Sigmoid colon (tissue), 7 donors: ENCODE results near the gene TAT. TPM values are rescaled to one million over a fixed set of nuclear protein-coding genes. Genes with fewer than 3 reads are reported as not detected.

ENCODE experiments used
- DNase-seq: peaks from one replicate; pipeline ENCODE4 v3.0.0-alpha.2; 2019
- H3K27ac ChIP-seq, 4 donors: fragments of 200-600 bp; sonication (generic); one replicate each; pipeline ENCODE4 v1.5.1; 2016 to 2019; ENCODE audit warnings: mild to moderate bottlenecking in 1 of 4
- H3K27me3 ChIP-seq, 3 donors: fragments of 200-600 bp; sonication (generic); one replicate each; pipeline ENCODE4 v1.5.1; 2019; ENCODE audit warnings: mild to moderate bottlenecking in 1 of 3
- H3K36me3 ChIP-seq, 4 donors: fragments of 200-600 bp; sonication (generic); one replicate each; pipeline ENCODE4 v1.5.1; 2016 to 2019
- H3K4me1 ChIP-seq, 4 donors: fragments of 200-600 bp; sonication (generic); one replicate each; pipeline ENCODE4 v1.5.1; 2017 to 2019
- H3K4me3 ChIP-seq, 4 donors: fragments of 200-600 bp; sonication (generic); one replicate each; pipeline ENCODE4 v1.5.1; 2017 to 2019; ENCODE audit warnings: mild to moderate bottlenecking in 2 of 4, moderate library complexity in 1 of 4
- H3K9me3 ChIP-seq, 4 donors: fragments of 200-600 bp in 3 of 4; sonication (generic) in 3 of 4; one replicate each; pipeline versions ENCODE4 v1.5.1 to v1.6.1; 2013 to 2019
- CTCF ChIP-seq, 4 experiments: fragments of 450-650 bp in 3 of 4; fragments of 200-600 bp in 1 of 4; IDR thresholded peaks; one replicate each; pipeline ENCODE4 v1.5.1; 2016 to 2019; ENCODE audit warnings: antibody characterized with exemption in 4 of 4, mild to moderate bottlenecking in 3 of 4, moderate library complexity in 2 of 4
- EP300 ChIP-seq, 4 donors: sonication (generic); formaldehyde crosslinking; IDR thresholded peaks; one replicate each; pipeline ENCODE4 v1.6.1; 2017; ENCODE audit warnings: antibody characterized with exemption in 4 of 4
- POLR2A ChIP-seq, 2 donors: fragments of 450-650 bp; IDR thresholded peaks; one replicate each; pipeline ENCODE4 v1.6.1; 2016; ENCODE audit warnings: antibody characterized with exemption in 2 of 2, mild to moderate bottlenecking in 2 of 2, moderate library complexity in 2 of 2
- POLR2AphosphoS5 ChIP-seq, 4 donors: sonication (generic); formaldehyde crosslinking; IDR thresholded peaks; one replicate each; pipeline ENCODE4 v1.6.1; 2017; ENCODE audit warnings: antibody characterized with exemption in 4 of 4
- WGBS, 2 donors: extraction: QIAGEN DNeasy Blood & Tissue Kit; methylation state at CpG; one replicate each; pipeline ENCODE4 v1.1.7; 2013; 5-methylcytosine and 5-hydroxymethylcytosine counted together
- intact Hi-C: fragments of 100-400 bp; cut with DNase I; formaldehyde crosslinking; loops from one replicate; pipeline ENCODE4 v1.15.1; 2023
- polyA plus RNA-seq, 3 donors: library from polyadenylated mRNA; stranded (reverse); fragments of 200-250 nt; gene quantifications; one replicate each; pipeline ENCODE4 v1.2.3, GENCODE V29; 2013
- small RNA-seq, 3 donors: library from RNA; depleted of rRNA; stranded (forward); fragments of <200 nt; gene quantifications; one replicate each; pipeline ENCODE3, GENCODE V24; 2016
- total RNA-seq, 4 donors: library from RNA; depleted of rRNA; stranded (reverse); fragments of >200 nt; gene quantifications; one replicate each; pipeline ENCODE4 v1.1.0, GENCODE V29; 2016
- donor health status: healthy with polysubstance abuse.
- donor health status: Bipolar disorder and iron deficiency.
- donor health status: healthy.

The TAT gene
- total and polyA plus RNA-seq, 7 donors: 0.22 to 3.2 (median 1.2) TPM; not detected in 4

- peaks cover 0 to 7% (median 0%) of the 10 kb centered on the region in 4 donors for H3K4me1 ChIP-seq
- no peaks in the 10 kb centered on the region for H3K9me3 ChIP-seq
- H3K27ac ChIP-seq: no peak overlapping the region
- H3K36me3 ChIP-seq: no peaks in the 10 kb centered on the region
- TF ChIP-seq EP300 (IDR thresholded peaks at IDR 0.05) (no peak), POLR2AphosphoS5 (IDR thresholded peaks at IDR 0.05) (no peak), POLR2A (IDR thresholded peaks at IDR 0.05) (no peak), CTCF (IDR thresholded peaks at IDR 0.05) (no peak)
- intact Hi-C loops: no loop called here
- no peak for DNase-seq
- no peak overlapping the region for H3K4me3 ChIP-seq
- WGBS, 2 donors: 93 to 95% methylated on average over 1 of the region's 1 CpG
- no peaks in the 10 kb centered on the region for H3K27me3 ChIP-seq
Observed at GRCh38 chr16:71528257-71528656, 48.6 kb downstream of the TAT start.

GRCh38 chr16:71526111-71526631 lies 50.7 kb downstream of the TAT start, which contains the start of gene CHST4:
Gene CHST4, plus strand, starts transcription at chr16:71526426. Its CDS starts 10,252 bp downstream, at chr16:71536678.
- WGBS, 2 donors: 32 to 76% methylated on average over 9 of the region's 9 CpGs
- TF ChIP-seq POLR2AphosphoS5 (IDR thresholded peaks at IDR 0.05) (no peak), EP300 (IDR thresholded peaks at IDR 0.05) (no peak)
- intact Hi-C loops: no loop called here
- Histone ChIP-seq H3K27me3 (no peaks in the 10 kb centered on the region), H3K9me3 (no peaks in the 10 kb centered on the region), H3K27ac (peak within 1 kb of the TSS in 1 of 4 donors; percentile 40), H3K4me3 (no peak within 1 kb of the TSS), H3K4me1 (peaks cover 0 to 7% (median 0%) of the 10 kb centered on the region in 4 donors), H3K36me3 (no peaks in the 10 kb centered on the region)
- DNase-seq: no peak

DNA sequence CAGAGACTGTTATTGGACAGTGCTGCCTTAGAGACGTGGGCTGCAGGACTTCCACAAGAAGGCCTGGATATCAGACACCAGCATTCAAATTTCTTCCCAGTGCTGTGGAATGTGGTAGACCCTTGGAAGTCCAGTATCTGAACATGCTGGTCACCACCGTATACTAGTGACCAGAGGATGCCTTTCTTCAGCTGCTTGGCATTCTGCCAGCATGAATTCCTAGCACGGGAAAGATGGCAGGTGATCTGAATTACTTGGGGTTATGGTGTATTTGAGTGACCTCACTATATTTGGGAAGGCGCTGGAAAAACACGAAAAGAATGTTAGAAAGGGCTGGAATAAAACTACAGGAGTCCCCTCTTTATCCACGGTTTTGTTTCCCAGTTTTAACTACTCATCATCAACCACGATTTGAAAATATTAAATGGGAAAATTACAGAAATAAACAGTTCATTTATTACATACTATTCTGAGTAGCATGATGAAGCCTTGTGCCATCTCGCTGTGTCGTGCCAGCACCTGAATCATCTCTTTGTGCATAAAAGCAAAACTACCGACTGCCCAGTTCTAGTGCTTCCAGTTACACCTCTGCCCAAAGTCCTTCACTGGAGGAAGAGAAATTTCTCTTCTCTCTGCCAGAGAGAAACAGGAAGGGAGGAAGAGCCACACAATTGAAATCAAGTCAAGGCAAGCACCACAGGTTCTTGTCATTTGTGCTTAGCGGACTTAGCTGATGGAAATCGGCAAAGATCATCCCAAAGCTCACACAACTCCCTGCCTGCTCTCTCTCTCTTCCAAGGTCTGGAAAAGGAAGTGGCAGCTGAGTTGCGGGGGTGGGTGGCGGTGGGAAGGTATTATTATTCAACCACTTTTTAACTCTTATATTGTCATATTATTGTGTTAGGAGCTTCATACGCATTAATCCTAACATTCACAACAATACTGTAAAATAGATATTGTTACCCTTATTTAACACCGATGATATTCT lies 52.0 kb downstream of the TAT start:
- intact Hi-C loops: no loop called here
- Histone ChIP-seq H3K36me3 (no peaks in the 10 kb centered on the region), H3K9me3 (no peaks in the 10 kb centered on the region), H3K4me1 (peaks cover 0 to 7% (median 0%) of the 10 kb centered on the region in 4 donors), H3K27ac (peak overlapping the region in 1 of 4 donors; percentile 32), H3K27me3 (no peaks in the 10 kb centered on the region), H3K4me3 (no peak overlapping the region)
- TF ChIP-seq EP300 (IDR thresholded peaks at IDR 0.05) (no peak), CTCF (IDR thresholded peaks at IDR 0.05) (no peak), POLR2AphosphoS5 (IDR thresholded peaks at IDR 0.05) (no peak), POLR2A (IDR thresholded peaks at IDR 0.05) (no peak)
- 70 to 81% methylated on average over 16 of the region's 16 CpGs for WGBS, 2 donors
- no peak for DNase-seq

DNA sequence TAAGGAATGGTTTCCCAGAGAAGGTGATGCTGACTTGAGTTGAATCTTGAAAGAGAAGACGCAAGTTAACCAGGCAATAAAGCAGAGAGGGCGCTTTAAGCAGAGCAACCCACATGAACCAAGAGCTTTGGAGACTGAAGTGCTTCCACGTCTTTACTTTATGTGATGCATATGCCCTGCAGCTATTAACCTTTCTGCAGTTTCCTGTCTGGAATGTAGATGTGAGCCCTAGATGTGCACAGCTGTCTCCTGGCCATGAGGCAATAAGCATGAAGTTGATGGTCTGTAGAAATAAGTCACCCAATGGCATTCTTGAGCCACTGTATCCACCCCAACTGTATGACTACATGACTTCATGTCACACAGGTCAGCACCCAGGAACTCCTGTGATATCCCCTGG lies 56.3 kb downstream of the TAT start:
- Histone ChIP-seq H3K36me3 (no peaks in the 10 kb centered on the region), H3K9me3 (no peaks in the 10 kb centered on the region), H3K27ac (no peak overlapping the region), H3K4me1 (no peaks in the 10 kb centered on the region), H3K27me3 (no peaks in the 10 kb centered on the region), H3K4me3 (no peak overlapping the region)
- no peak for DNase-seq
- 81 to 82% methylated on average over 3 of the region's 3 CpGs for WGBS, 2 donors
- TF ChIP-seq POLR2A (IDR thresholded peaks at IDR 0.05) (no peak), POLR2AphosphoS5 (IDR thresholded peaks at IDR 0.05) (no peak), EP300 (IDR thresholded peaks at IDR 0.05) (no peak), CTCF (IDR thresholded peaks at IDR 0.05) (no peak)
- intact Hi-C loops: no loop called here

Small RNAs within 50 kb of the gene (small RNA-seq; reads per million reads assigned to genes)
- gene RNU6-1061P: 0 reads per million in 3 donors

Other genes starting within 250 kb of the TAT start
- 1 to 10 TPM; 3.3 to 8.2 (median 5.2) TPM for gene CALB2, start 218.4 kb downstream of the TAT start, total RNA-seq
- gene CALB2, start 218.4 kb downstream of the TAT start, polyA plus RNA-seq: 1 to 10 TPM in 2 of 3 donors, not detected in 1; 1.2 to 5.2 TPM
- not detected for gene TLE7, start 135.0 kb downstream of the TAT start, total RNA-seq
- not detected for gene TLE7, start 135.0 kb downstream of the TAT start, polyA plus RNA-seq
- gene ZNF23, start 114.8 kb downstream of the TAT start, total RNA-seq: 10 to 100 TPM in 1 of 4 donors, 1 to 10 TPM in 3; 3.9 to 11.6 (median 7.5) TPM
- 1 to 10 TPM; 3.0 to 5.4 (median 5.3) TPM for gene ZNF23, start 114.8 kb downstream of the TAT start, polyA plus RNA-seq
- gene ZNF19, start 87.8 kb downstream of the TAT start, total RNA-seq: 1 to 10 TPM; 5.2 to 7.4 (median 6.0) TPM
- gene ZNF19, start 87.8 kb downstream of the TAT start, polyA plus RNA-seq: 1 to 10 TPM; 2.3 to 2.4 (median 2.4) TPM
- gene CHST4, start 50.7 kb downstream of the TAT start, total RNA-seq: not detected
- under 1 TPM in 1 of 3 donors, not detected in 2; 0.07 TPM for gene CHST4, start 50.7 kb downstream of the TAT start, polyA plus RNA-seq
- gene MARVELD3, start 49.1 kb upstream of the TAT start, total RNA-seq: not detected
- gene MARVELD3, start 49.1 kb upstream of the TAT start, polyA plus RNA-seq: 10 to 100 TPM; 20.4 to 28.7 (median 26.6) TPM
- gene PHLPP2, start 147.6 kb upstream of the TAT start, total RNA-seq: 10 to 100 TPM in 2 of 4 donors, 1 to 10 TPM in 2; 8.2 to 15.8 (median 10.6) TPM
- 10 to 100 TPM in 2 of 3 donors, 1 to 10 TPM in 1; 8.9 to 19.0 (median 12.6) TPM for gene PHLPP2, start 147.6 kb upstream of the TAT start, polyA plus RNA-seq
- 10 to 100 TPM; 34.9 to 57.3 (median 51.1) TPM for gene AP1G1, start 231.7 kb upstream of the TAT start, total RNA-seq
- 10 to 100 TPM; 12.6 to 32.1 (median 23.6) TPM for gene AP1G1, start 231.7 kb upstream of the TAT start, polyA plus RNA-seq